Liver (tissue), 2 donors: ENCODE results near the gene LRRC7.

ENCODE experiments used
- FOXA2 ChIP-seq: IDR thresholded peaks from 2 replicates; pipeline ENCODE4 v1.6.1; 2016; ENCODE audit warnings: antibody characterized with exemption
- TF ChIP-seq, protein P1 (sequence below): fragments of 150-350 bp; IDR thresholded peaks from 2 replicates; pipeline ENCODE4 v1.5.1; 2017; ENCODE audit warnings: improper control_type of control experiment, low read depth, low read length; ENCODE audit not compliant: missing input control
- donor health status: healthy.

DNA sequence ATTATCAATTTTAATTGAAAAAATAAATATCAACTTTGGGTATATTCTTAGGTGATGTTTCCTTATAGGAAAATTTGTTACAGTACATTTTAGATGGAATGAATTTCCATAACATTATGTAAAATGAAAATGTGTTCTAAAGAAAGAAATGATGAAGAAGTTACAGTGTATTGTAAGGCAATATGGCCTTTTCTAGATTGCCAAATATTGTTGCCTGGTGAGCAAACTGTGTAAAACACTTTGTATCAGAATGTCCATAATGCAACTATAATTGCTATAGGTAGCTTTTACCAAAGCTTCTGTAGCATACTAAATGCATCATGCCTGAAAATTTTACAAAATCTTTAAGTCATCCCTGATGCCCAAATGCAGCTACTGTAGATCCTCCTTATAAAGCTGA is 285.0 kb downstream of the LRRC7 start:
- TF ChIP-seq, protein P1, sequence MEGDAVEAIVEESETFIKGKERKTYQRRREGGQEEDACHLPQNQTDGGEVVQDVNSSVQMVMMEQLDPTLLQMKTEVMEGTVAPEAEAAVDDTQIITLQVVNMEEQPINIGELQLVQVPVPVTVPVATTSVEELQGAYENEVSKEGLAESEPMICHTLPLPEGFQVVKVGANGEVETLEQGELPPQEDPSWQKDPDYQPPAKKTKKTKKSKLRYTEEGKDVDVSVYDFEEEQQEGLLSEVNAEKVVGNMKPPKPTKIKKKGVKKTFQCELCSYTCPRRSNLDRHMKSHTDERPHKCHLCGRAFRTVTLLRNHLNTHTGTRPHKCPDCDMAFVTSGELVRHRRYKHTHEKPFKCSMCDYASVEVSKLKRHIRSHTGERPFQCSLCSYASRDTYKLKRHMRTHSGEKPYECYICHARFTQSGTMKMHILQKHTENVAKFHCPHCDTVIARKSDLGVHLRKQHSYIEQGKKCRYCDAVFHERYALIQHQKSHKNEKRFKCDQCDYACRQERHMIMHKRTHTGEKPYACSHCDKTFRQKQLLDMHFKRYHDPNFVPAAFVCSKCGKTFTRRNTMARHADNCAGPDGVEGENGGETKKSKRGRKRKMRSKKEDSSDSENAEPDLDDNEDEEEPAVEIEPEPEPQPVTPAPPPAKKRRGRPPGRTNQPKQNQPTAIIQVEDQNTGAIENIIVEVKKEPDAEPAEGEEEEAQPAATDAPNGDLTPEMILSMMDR = no peak
- no peak for TF ChIP-seq FOXA2
